ENCODE measurements around the gene ADRB1.

ADRB1 gene

GRCh38 chr10:114095559-114096337 is 52.1 kb downstream of the ADRB1 start:
- no peak for DNase-seq
